ENCODE results near the gene EIF4G3. TPM values are rescaled to one million over a fixed set of nuclear protein-coding genes. Genes with fewer than 3 reads are reported as not detected.

EIF4G3 gene
- total RNA-seq, 1 donor from 2014 or later = 81.3 TPM

DNA sequence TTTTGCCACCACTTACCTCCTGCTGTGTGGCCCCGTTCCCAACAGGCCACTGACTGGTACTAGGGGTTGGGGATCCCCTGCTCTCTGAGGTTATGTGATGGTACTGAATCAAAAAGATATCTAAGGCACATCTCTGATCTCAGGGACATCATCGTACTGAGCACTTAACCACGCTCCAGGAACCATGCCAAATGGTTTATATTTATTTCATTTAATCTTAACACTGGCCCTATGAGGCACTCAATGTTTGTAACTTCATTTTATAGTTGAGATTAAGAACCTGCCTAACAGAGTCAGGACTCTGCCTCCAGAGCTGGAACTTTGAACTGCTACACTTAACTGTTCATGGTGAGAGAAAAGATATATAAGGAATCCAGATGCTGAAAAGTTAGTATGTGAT lies 291.6 kb downstream of the EIF4G3 start:
- Mint-ChIP-seq H3K36me3 (ENCODE audit: low read depth) (peaks cover 43% of the 10 kb centered on the region), H3K4me3 (no peak overlapping the region), H3K27ac (no peak overlapping the region), H3K27me3 (no peaks in the 10 kb centered on the region), H3K9me3 (no peaks in the 10 kb centered on the region), H3K4me1 (no peaks in the 10 kb centered on the region)
- ChIA-PET CTCF (no interaction called here), POLR2A (no interaction called here)
- TF ChIP-seq, protein P1, sequence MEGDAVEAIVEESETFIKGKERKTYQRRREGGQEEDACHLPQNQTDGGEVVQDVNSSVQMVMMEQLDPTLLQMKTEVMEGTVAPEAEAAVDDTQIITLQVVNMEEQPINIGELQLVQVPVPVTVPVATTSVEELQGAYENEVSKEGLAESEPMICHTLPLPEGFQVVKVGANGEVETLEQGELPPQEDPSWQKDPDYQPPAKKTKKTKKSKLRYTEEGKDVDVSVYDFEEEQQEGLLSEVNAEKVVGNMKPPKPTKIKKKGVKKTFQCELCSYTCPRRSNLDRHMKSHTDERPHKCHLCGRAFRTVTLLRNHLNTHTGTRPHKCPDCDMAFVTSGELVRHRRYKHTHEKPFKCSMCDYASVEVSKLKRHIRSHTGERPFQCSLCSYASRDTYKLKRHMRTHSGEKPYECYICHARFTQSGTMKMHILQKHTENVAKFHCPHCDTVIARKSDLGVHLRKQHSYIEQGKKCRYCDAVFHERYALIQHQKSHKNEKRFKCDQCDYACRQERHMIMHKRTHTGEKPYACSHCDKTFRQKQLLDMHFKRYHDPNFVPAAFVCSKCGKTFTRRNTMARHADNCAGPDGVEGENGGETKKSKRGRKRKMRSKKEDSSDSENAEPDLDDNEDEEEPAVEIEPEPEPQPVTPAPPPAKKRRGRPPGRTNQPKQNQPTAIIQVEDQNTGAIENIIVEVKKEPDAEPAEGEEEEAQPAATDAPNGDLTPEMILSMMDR (IDR thresholded peaks at IDR 0.05) = no peak
- DNase-seq (no peak), ATAC-seq (ENCODE audit: low read depth) (no peak)
- intact Hi-C loops (cut with micrococcal nuclease) = no loop called here

DNA sequence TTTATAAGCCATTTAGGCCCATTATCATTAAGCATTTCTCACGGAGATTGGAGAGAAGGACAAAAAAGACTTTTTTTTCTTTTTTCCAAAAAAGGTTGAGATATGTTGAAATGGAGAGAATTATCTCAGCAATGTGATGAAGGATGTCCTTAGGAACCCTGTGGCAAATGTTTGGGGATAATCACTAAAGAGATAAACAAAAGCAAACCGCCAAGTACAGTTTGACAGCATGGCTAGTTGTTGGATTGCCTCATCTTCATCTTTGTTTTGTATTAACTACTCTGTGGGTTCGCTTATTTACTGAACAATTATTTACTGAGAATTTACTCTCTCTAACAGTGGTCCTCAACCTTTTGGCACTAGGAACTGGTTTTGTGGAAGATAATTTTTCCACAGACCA lies 292.2 kb downstream of the EIF4G3 start:
- intact Hi-C loops (cut with micrococcal nuclease) = no loop called here
- CTCF ChIA-PET = no interaction called here

DNA sequence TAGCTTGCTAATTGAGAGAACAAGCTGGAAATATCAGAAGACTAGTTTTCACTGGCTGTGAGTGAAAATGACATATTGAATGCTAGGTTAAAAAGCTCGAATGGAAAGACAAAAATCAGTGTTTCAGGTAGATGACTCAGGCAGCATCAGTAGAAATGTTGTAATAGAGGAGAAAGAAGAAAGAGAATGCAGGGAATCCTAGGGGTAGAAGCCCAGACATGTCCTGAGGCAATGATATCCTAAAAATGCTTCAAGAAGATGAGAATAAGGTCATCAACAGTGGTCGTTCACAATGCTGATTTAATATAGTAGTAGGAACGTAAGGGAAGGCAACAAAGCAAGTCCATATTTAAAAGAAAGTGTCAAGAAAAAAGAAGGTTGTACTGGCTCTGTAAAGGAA lies 292.9 kb downstream of the EIF4G3 start:
- ChIA-PET POLR2A (no interaction called here), CTCF (interaction anchor here (1.6 kb wide), 1 partner anchor 311 kb away, joined by 6 read pairs; no protein-coding TSS in a partner anchor)
- Mint-ChIP-seq H3K36me3 (ENCODE audit: low read depth) (peaks cover 48% of the 10 kb centered on the region), H3K27me3 (no peaks in the 10 kb centered on the region), H3K4me3 (no peak overlapping the region), H3K9me3 (no peaks in the 10 kb centered on the region), H3K4me1 (no peaks in the 10 kb centered on the region), H3K27ac (no peak overlapping the region)
- no peak for ATAC-seq (ENCODE audit: low read depth)
- DNase-seq = no peak
- intact Hi-C loops (cut with micrococcal nuclease) = no loop called here
- TF ChIP-seq, protein P1 (IDR thresholded peaks at IDR 0.05) = no peak

More for the DNA sequence above, 292.2 kb downstream of the EIF4G3 start:
- Mint-ChIP-seq H3K4me3 (no peak overlapping the region), H3K9me3 (no peaks in the 10 kb centered on the region), H3K27ac (no peak overlapping the region), H3K36me3 (ENCODE audit: low read depth) (peaks cover 47% of the 10 kb centered on the region), H3K4me1 (no peaks in the 10 kb centered on the region), H3K27me3 (no peaks in the 10 kb centered on the region)
- ATAC-seq (ENCODE audit: low read depth) (no peak), DNase-seq (no peak)
- TF ChIP-seq, protein P1 (IDR thresholded peaks at IDR 0.05) = no peak
- POLR2A ChIA-PET = no interaction called here

DNA sequence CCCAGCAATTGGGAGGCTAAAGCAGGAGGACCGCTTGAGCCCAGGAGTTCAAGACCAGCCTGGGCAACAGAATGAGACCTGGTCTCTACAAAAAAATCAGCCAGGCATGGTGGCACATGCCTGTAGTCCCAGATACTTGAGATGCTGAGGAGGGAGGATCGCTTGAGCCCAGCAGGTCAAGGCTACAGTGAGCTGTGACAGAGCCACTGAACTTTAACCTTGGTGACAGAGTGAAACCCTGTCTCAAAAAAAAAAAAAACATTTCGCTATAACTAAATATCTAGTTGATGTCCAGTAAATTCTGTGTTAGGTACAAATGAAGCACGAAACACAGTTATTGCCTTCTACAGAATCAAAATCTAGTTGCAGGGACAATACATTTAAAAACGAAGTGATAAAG lies 293.9 kb downstream of the EIF4G3 start:
- Mint-ChIP-seq H3K4me1 (no peaks in the 10 kb centered on the region), H3K36me3 (ENCODE audit: low read depth) (peaks cover 50% of the 10 kb centered on the region), H3K27me3 (no peaks in the 10 kb centered on the region), H3K9me3 (no peaks in the 10 kb centered on the region), H3K4me3 (no peak overlapping the region), H3K27ac (no peak overlapping the region)
- ChIA-PET POLR2A (no interaction called here), CTCF (interaction anchor here (1.6 kb wide), 1 partner anchor 312 kb away, joined by 6 read pairs; no protein-coding TSS in a partner anchor)
- DNase-seq (no peak), ATAC-seq (ENCODE audit: low read depth) (no peak)
- intact Hi-C loops (cut with micrococcal nuclease) = no loop called here
- TF ChIP-seq, protein P1 (IDR thresholded peaks at IDR 0.05) = no peak

DNA sequence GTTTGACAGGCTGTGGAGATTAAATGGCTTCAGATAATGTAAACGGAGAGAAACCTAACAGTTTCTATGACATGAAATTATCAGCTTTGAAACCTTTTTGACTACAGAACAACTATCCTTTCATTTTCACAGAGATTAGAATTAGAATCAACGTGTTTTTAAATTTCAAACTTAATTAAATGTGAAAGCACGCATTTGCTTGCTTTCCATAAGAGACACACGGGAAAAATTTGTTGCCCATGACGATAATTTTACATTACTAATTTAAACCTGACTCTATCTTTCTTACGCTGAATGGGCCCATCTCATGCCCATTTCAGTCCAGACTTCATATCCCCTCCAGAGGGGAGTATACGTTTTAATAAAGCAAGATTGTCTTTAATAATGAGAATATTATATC lies 297.9 kb downstream of the EIF4G3 start:
- TF ChIP-seq, protein P1 (IDR thresholded peaks at IDR 0.05) = no peak
- no peak for DNase-seq
- peaks cover 57% of the 10 kb centered on the region for H3K36me3 Mint-ChIP-seq (ENCODE audit: low read depth)
- peaks cover 17% of the 10 kb centered on the region for H3K4me1 Mint-ChIP-seq
- no peaks in the 10 kb centered on the region for H3K9me3 Mint-ChIP-seq
- intact Hi-C loops (cut with micrococcal nuclease) = no loop called here
- no peak for ATAC-seq (ENCODE audit: low read depth)
- CTCF ChIA-PET = no interaction called here
- POLR2A ChIA-PET = no interaction called here
- H3K27ac Mint-ChIP-seq = no peak overlapping the region
- no peaks in the 10 kb centered on the region for H3K27me3 Mint-ChIP-seq
- no peak overlapping the region for H3K4me3 Mint-ChIP-seq
